H1 (cell line): ENCODE data around the gene AMH. TPM values are rescaled to one million over a fixed set of nuclear protein-coding genes. Genes with fewer than 3 reads are reported as not detected.

ENCODE experiments used
- CTCF ChIP-seq, 3 experiments: IDR thresholded peaks; 1 replicate in 2 of 3; 2 replicates in 1 of 3; pipeline versions ENCODE4 v1.5.1 to v1.6.1; 2011; ENCODE audit warnings: low read length in 3 of 3, mild to moderate bottlenecking in 3 of 3, inconsistent platforms in 2 of 3, low read depth in 1 of 3, moderate library complexity in 1 of 3; ENCODE audit not compliant: insufficient read depth in 1 of 3; ENCODE audit errors: control extremely low read depth in 1 of 3
- GABPA ChIP-seq: IDR thresholded peaks from 2 replicates; pipeline ENCODE4 v1.6.1; 2011; ENCODE audit warnings: mild to moderate bottlenecking, low read length, moderate library complexity, borderline replicate concordance; ENCODE audit not compliant: insufficient read depth
- MAFK ChIP-seq: IDR thresholded peaks from 2 replicates; pipeline ENCODE4 v1.6.1; 2012; ENCODE audit warnings: low read depth, mild to moderate bottlenecking, improper control_type of control experiment, low read length
- RFX5 ChIP-seq: IDR thresholded peaks from 2 replicates; pipeline ENCODE4 v1.6.1; 2011; ENCODE audit warnings: low read depth, low read length, improper control_type of control experiment, borderline replicate concordance
- SP2 ChIP-seq: IDR thresholded peaks from 2 replicates; pipeline ENCODE4 v1.6.1; 2012; ENCODE audit warnings: mild to moderate bottlenecking, low read length, inconsistent platforms
- TEAD4 ChIP-seq: IDR thresholded peaks from 2 replicates; pipeline ENCODE4 v1.6.1; 2012; ENCODE audit warnings: low read depth, low read length, inconsistent platforms, mixed read lengths
- USF2 ChIP-seq: IDR thresholded peaks from 2 replicates; pipeline ENCODE4 v1.6.1; 2011; ENCODE audit warnings: low read length, improper control_type of control experiment
- polyA plus RNA-seq, 7 experiments: library from polyadenylated mRNA; depleted of rRNA in 3 of 7; stranded (reverse) in 5 of 7; unstranded in 2 of 7; fragments of >200 nt in 5 of 7; fragments of 200-250 nt in 2 of 7; gene quantifications; 1 replicate in 5 of 7; 2 replicates in 1 of 7; 4 replicates in 1 of 7; pipeline versions ENCODE4 v1.2.1 to v1.2.3, GENCODE V29; 2011 to 2013; ENCODE audit warnings: missing spikeins in 2 of 7, mixed read lengths in 2 of 7
- total RNA-seq: library from RNA; stranded (reverse); fragmentation: NEBNext Ultra II Directional; extraction: Animal tissue kit (Norgen Biotek cat#: 25700); gene quantifications from 2 replicates; pipeline ENCODE4 v1.2.1, GENCODE V29; 2021

The AMH gene
- total and polyA plus RNA-seq, 2 of the 8 experiments (the other 6 are each of a cell fraction or from before 2014, with no cell fraction given), result 10.5 to 15.4 TPM

GRCh38 chr19:2254064-2254872 lies 5.1 kb downstream of the AMH start (continued):
- TF ChIP-seq RFX5, result no peak
- peak; percentile 67 for TF ChIP-seq GABPA
- TF ChIP-seq SP2, result no peak
- TF ChIP-seq MAFK, result no peak
- TF ChIP-seq TEAD4, result no peak
- no peak for TF ChIP-seq USF2
- peak; percentile 65 to 77 (median 76) for TF ChIP-seq CTCF (IDR thresholded peaks at IDR 0.05; ENCODE audit: control extremely low read depth in 1 of 3, insufficient read depth in 1 of 3, low read depth in 1 of 3, low read length in 3 of 3)
